Measurements from ENCODE around the gene TFPI.

TFPI gene

GRCh38 chr2:187502467-187502866 lies 51.8 kb downstream of the TFPI start:
- DNase-seq, result no peak

GRCh38 chr2:187500585-187501359 lies 53.5 kb downstream of the TFPI start:
- DNase-seq, result peak; percentile 16

GRCh38 chr2:187499941-187500532 lies 54.2 kb downstream of the TFPI start:
- DNase-seq, result peak; percentile 26

- DNase-seq, result no peak
Observed at GRCh38 chr2:187497858-187498463, 56.3 kb downstream of the TFPI start.

- DNase-seq, result no peak
Observed at GRCh38 chr2:187497140-187497539, 57.1 kb downstream of the TFPI start.

DNA sequence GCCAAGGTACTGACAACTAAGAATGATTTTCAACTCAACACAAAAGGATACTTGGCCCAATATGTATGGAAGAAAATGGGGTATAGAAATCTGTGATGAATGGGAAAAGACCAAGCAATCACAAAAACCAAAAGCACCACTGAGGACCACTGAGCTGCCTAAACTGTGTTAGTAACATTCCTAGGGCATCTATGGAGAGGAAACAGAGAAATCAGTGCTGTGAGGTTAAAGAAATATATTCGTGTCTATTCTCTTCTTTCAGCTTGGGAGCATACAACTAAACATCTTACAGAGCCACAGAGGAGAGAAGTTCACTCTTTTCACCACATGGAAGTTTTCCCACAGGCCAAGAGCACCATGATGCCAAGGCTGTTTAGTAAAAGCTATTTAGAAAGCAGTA lies 58.9 kb downstream of the TFPI start:
- DNase-seq, result no peak

GRCh38 chr2:187493877-187494568 lies 60.2 kb downstream of the TFPI start:
- DNase-seq, result peak; percentile 62

GRCh38 chr2:187493180-187493579 lies 61.1 kb downstream of the TFPI start:
- DNase-seq, result no peak

DNA sequence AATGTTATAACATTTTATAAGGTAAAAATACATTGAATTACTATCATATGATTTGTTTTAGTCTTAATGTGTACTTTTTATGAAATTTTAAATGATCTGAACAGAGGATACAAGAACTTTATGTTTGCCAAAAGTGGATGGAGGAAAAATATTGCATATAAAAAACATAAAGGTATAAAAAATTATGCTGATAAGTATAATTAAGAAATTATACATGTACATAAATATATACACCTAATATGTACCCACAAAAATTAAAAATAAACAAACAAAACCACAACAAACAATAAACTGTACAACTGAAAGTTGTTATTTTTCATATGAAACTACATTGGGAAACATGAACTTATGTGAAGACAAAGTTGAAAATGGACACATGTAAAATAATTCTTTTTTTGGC lies 68.0 kb downstream of the TFPI start:
- no peak for DNase-seq

- no peak for DNase-seq
Observed at GRCh38 chr2:187485523-187485922, 68.7 kb downstream of the TFPI start.

DNA sequence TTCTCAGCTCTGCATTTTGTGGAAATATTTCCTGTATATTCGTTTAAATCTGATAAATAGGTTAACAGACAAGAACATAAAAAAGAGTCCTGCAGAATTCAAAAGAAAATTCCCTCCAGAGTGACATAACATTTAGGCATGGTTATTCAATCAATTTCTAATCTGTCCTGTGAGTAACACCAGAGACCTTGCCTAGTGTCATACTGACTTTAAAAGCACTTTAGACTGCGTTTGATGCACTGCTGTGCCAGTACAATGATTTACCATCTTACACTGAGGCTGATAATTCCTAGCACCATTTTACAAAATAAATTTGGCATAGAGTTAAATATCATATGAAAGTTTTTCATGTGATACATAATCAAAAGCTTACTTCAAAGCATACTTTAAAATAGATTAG lies 70.7 kb downstream of the TFPI start:
- DNase-seq, result no peak

DNA sequence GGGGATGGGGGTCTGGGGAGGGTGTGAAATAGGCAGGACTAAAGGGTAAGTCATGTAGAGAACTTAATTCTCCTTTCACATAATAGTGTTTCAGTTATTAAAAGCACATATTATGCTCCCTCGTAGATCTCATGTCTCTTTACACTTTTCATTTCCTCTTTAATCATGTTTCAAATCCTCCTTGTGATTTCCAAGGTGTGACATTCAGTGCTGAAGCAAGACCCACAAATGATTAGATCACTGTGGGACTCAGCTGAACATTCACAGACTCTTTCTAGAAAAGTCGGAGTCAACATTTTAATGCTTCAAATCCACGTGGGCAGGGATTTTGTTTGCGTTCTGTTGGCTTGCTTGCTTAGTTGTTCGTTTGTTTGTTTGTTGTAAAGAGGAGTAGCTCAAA lies 71.4 kb downstream of the TFPI start:
- peak; percentile 10 for DNase-seq

DNA sequence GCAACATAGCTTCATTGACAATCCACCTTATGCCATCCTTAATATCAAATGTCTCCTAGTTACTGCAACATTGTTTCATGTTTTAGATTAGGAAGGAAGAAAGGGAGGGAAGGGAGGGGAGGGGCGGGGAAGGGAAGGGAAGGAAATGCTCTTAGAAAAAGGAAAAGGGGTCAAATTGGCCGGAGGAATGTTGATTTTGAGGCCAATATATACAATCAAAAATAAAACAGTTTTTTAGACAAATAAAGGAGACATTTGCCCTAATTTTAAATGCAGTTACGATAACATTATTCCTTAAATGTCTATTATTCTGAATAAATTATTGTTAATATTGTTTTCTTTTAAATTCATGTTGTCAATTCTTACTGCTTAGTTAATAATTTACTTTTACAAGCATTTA lies 72.7 kb downstream of the TFPI start:
- no peak for DNase-seq

DNA sequence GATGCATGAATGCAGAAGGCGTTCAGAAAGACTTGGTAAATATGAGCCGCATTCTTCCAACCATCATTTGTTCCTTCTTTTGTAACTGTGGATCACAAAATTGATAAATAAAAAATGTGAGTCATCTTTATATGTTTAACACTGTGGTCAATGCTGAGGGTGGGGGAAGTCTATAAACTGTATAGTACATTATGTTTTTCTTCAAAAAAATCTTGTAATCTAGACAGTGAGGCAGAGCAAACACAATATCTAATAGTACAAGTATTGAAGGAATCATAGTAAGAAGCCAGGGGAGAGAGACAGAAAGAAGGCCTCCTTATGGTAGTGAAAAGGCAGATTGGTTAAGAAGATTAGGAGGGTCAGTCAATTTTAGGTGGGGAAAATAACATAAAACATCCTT lies 75.5 kb downstream of the TFPI start:
- DNase-seq, result no peak

DNA sequence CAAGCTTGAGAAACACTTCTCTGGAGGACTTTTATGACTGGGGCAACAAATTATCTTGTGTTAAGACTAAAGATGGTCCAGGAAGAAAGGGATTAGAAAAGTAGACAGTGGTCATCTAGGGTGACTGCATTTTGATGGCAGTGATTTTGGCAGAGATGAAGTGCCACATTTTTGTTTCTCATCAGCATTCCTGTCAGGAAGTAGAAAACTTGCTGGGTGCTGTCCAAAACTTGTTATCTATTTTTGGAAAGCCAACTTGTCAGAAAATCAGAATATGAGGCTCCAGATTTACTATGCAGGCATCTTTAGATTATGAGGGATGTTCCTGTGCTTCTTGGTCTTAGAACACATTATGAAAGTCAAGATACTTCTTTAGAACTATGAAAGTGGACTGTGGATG lies 77.2 kb downstream of the TFPI start:
- no peak for DNase-seq

GRCh38 chr2:187475499-187476248 lies 78.6 kb downstream of the TFPI start:
- peak; percentile 93 for DNase-seq

DNA sequence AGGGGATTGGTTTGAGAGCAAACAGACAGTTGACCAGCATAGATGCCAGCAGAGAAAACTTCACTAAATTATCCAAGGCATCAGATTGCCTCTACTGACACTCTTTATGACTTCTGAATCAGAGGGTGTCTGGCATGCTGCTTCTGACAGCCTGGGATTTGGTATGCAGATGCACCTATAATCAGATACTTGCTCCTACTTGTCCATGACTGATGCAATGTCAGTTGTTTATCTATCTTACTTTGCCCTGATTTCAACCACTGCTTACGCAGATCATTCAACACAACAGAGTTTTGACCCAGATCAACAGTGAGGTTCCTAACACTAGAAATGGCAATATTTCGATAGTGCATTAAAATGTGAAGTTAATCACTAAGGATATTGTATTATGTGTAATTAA lies 83.5 kb downstream of the TFPI start:
- no peak for DNase-seq

DNA sequence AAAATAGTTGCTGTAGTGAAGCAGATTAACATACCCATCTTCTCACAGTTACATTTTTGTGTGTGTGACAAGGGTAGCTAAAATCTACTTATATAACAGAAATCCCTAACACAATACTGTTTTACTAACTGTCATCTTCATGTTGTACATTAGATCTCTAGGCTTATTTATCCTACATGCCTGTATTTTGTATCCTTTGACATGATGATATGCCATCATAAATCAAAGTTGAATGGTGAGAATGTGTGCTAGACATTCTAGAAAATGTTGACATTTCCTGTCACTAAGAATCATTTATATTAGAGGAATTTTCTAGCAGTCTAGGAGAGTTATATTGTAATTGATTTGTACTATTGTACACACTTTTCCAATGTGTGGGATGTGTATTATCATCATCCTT lies 84.7 kb downstream of the TFPI start:
- DNase-seq, result no peak

DNA sequence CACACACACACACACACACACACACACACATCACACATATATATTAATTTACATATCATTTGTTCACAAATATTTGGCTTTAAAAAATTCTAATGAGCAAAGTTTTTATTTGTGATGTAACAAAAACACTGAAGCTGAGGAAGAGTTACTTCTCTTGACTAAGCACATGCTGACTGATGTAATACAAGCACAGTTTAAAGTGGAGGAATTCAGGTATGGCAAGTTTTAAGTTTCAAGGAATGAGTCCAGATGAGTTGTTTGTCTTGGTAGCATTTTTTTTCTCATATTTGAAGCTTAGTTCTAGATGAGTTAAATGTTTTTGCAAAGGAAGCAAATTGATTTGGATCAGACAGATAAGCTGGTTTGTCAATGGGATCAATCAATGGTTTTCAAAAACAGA lies 86.0 kb downstream of the TFPI start:
- DNase-seq, result no peak

- no peak for DNase-seq
Observed at GRCh38 chr2:187466129-187466792, 88.0 kb downstream of the TFPI start.

DNA sequence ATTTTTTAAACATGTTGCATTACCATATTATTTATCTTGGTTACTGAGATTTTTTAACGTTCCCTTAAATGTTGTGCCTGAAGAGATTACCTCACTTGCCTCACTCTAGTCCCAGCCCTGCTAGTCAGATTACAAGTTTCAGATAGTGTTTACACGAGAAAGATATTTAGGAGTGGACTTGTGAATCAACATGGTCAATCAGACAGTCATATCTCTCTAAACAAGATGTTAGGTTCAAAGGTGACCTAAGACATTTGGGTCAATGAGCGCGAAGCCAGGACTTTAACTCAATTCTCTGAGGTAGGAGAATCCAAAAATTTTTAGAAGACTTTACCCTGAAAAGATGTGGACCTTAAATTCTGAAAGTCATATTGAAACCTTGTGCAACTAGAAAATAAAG lies 91.4 kb downstream of the TFPI start:
- no peak for DNase-seq

All from MV-4-11 (cell line).